HepG2 (cell line): ENCODE data around the gene ETF1. TPM values are rescaled to one million over a fixed set of nuclear protein-coding genes. Genes with fewer than 3 reads are reported as not detected.
A peak's percentile ranks its signal among the peaks of the same experiment; 100 is the strongest.

ENCODE experiments used
- CHCHD3 ChIP-seq: sonication (generic); formaldehyde crosslinking; IDR thresholded peaks from 2 replicates; pipeline ENCODE4 v1.8.0; 2022; ENCODE audit warnings: mild to moderate bottlenecking, missing genetic modification reagents, moderate library complexity
- DNMT1 ChIP-seq: sonication (generic); formaldehyde crosslinking; IDR thresholded peaks from 2 replicates; pipeline ENCODE4 v1.5.1; 2020; ENCODE audit warnings: mild to moderate bottlenecking, missing genetic modification reagents
- GATAD1 ChIP-seq: IDR thresholded peaks from 2 replicates; pipeline ENCODE4 v1.6.1; 2016; ENCODE audit warnings: missing genetic modification reagents, missing compliant biosample characterization
- GATAD2A ChIP-seq: IDR thresholded peaks from 2 replicates; pipeline ENCODE4 v1.6.1; 2016
- KLF11 ChIP-seq: IDR thresholded peaks from 2 replicates; pipeline ENCODE4 v1.6.1; 2016; ENCODE audit warnings: missing compliant biosample characterization
- MTF1 ChIP-seq: sonication (generic); formaldehyde crosslinking; IDR thresholded peaks from 2 replicates; pipeline ENCODE4 v1.5.0; 2020; ENCODE audit warnings: missing genetic modification reagents
- NBN ChIP-seq: fragments of 450-650 bp; conservative IDR thresholded peaks from 2 replicates; pipeline ENCODE4 v1.6.1; 2017
- ONECUT2 ChIP-seq: sonication (generic); formaldehyde crosslinking; IDR thresholded peaks from 2 replicates; pipeline ENCODE4 v1.4.0; 2020; ENCODE audit warnings: missing genetic modification reagents
- SMAD1 ChIP-seq: sonication (generic); formaldehyde crosslinking; IDR thresholded peaks from 2 replicates; pipeline ENCODE4 v1.4.0; 2020; ENCODE audit warnings: missing genetic modification reagents, low read depth, mild to moderate bottlenecking, borderline replicate concordance
- TP53 ChIP-seq: sonication (generic); formaldehyde crosslinking; conservative IDR thresholded peaks from 2 replicates; pipeline ENCODE4 v1.4.0; 2020; ENCODE audit warnings: missing genetic modification reagents
- TRAFD1 ChIP-seq: sonication (generic); formaldehyde crosslinking; IDR thresholded peaks from 2 replicates; pipeline ENCODE4 v1.5.1; 2020; ENCODE audit warnings: missing genetic modification reagents, mild to moderate bottlenecking, borderline replicate concordance
- ZMAT3 ChIP-seq: sonication (generic); formaldehyde crosslinking; conservative IDR thresholded peaks from 2 replicates; pipeline ENCODE4 v1.7.0; 2021; ENCODE audit warnings: missing genetic modification reagents
- ZMYM4 ChIP-seq: sonication (generic); formaldehyde crosslinking; IDR thresholded peaks from 2 replicates; pipeline ENCODE4 v1.8.1; 2023; ENCODE audit warnings: mild to moderate bottlenecking, missing genetic modification reagents
- ZNF17 ChIP-seq: sonication (generic); formaldehyde crosslinking; IDR thresholded peaks from 2 replicates; pipeline ENCODE4 v1.5.0; 2020; ENCODE audit warnings: mild to moderate bottlenecking, missing genetic modification reagents
- ZNF205 ChIP-seq: IDR thresholded peaks from 2 replicates; pipeline ENCODE4 v1.6.1; 2018; ENCODE audit warnings: missing biosample characterization, missing genetic modification reagents
- ZNF235 ChIP-seq: sonication (generic); formaldehyde crosslinking; IDR thresholded peaks from 2 replicates; pipeline ENCODE4 v1.8.1; 2023; ENCODE audit warnings: mild to moderate bottlenecking, missing genetic modification reagents, borderline replicate concordance
- ZNF24 ChIP-seq: fragments of 450-650 bp; IDR thresholded peaks from 2 replicates; pipeline ENCODE4 v1.6.1; 2017; ENCODE audit warnings: antibody characterized with exemption, mild to moderate bottlenecking
- ZNF296 ChIP-seq: sonication (generic); formaldehyde crosslinking; conservative IDR thresholded peaks from 2 replicates; pipeline ENCODE4 v1.5.0; 2020; ENCODE audit warnings: mild to moderate bottlenecking, missing genetic modification reagents
- ZNF382 ChIP-seq: sonication (generic); formaldehyde crosslinking; IDR thresholded peaks from 2 replicates; pipeline ENCODE4 v1.5.0; 2020; ENCODE audit warnings: missing genetic modification reagents, mild to moderate bottlenecking, borderline replicate concordance
- ZNF775 ChIP-seq: sonication (generic); formaldehyde crosslinking; IDR thresholded peaks from 2 replicates; pipeline ENCODE4 v1.4.0; 2020; ENCODE audit warnings: missing genetic modification reagents, mild to moderate bottlenecking, moderate library complexity, borderline replicate concordance
- ZNF782 ChIP-seq: sonication (generic); formaldehyde crosslinking; IDR thresholded peaks from 2 replicates; pipeline ENCODE4 v1.4.0; 2020; ENCODE audit warnings: missing genetic modification reagents, mild to moderate bottlenecking, borderline replicate concordance
- polyA plus RNA-seq, 8 experiments: library from polyadenylated mRNA; depleted of rRNA in 3 of 8; stranded (reverse) in 7 of 8; unstranded in 1 of 8; fragments of >200 nt; fragmentation: Illumina TruSeq in 4 of 8; extraction: Trizol in 4 of 8; gene quantifications; 2 replicates each; pipeline versions ENCODE4 v1.2.1 to v1.2.3, GENCODE V29; 2011 to 2016; ENCODE audit warnings: low read depth in 4 of 8, missing spikeins in 1 of 8, mixed read lengths in 1 of 8; ENCODE audit not compliant: insufficient read depth in 1 of 8
- total RNA-seq, 5 experiments: library from RNA; depleted of rRNA; stranded (reverse); fragments of >200 nt; fragmentation: Illumina TruSeq; extraction: Trizol; gene quantifications; 2 replicates each; pipeline ENCODE4 v1.2.3, GENCODE V29; 2016; ENCODE audit warnings: low read depth in 1 of 5
- TF ChIP-seq, protein P1 (sequence below): sonication (generic); formaldehyde crosslinking; IDR thresholded peaks from 2 replicates; pipeline ENCODE4 v1.4.0; 2020; ENCODE audit warnings: mild to moderate bottlenecking, missing genetic modification reagents
- TF ChIP-seq, protein P2 (sequence below): sonication (generic); formaldehyde crosslinking; conservative IDR thresholded peaks from 2 replicates; pipeline ENCODE4 v1.8.0; 2022; ENCODE audit warnings: missing genetic modification reagents

Gene ETF1
- total and polyA plus RNA-seq, 2 of the 13 experiments (the other 11 are each of a cell fraction or from before 2014, with no cell fraction given), result 52.1 to 184 TPM

- TF ChIP-seq, protein P1, sequence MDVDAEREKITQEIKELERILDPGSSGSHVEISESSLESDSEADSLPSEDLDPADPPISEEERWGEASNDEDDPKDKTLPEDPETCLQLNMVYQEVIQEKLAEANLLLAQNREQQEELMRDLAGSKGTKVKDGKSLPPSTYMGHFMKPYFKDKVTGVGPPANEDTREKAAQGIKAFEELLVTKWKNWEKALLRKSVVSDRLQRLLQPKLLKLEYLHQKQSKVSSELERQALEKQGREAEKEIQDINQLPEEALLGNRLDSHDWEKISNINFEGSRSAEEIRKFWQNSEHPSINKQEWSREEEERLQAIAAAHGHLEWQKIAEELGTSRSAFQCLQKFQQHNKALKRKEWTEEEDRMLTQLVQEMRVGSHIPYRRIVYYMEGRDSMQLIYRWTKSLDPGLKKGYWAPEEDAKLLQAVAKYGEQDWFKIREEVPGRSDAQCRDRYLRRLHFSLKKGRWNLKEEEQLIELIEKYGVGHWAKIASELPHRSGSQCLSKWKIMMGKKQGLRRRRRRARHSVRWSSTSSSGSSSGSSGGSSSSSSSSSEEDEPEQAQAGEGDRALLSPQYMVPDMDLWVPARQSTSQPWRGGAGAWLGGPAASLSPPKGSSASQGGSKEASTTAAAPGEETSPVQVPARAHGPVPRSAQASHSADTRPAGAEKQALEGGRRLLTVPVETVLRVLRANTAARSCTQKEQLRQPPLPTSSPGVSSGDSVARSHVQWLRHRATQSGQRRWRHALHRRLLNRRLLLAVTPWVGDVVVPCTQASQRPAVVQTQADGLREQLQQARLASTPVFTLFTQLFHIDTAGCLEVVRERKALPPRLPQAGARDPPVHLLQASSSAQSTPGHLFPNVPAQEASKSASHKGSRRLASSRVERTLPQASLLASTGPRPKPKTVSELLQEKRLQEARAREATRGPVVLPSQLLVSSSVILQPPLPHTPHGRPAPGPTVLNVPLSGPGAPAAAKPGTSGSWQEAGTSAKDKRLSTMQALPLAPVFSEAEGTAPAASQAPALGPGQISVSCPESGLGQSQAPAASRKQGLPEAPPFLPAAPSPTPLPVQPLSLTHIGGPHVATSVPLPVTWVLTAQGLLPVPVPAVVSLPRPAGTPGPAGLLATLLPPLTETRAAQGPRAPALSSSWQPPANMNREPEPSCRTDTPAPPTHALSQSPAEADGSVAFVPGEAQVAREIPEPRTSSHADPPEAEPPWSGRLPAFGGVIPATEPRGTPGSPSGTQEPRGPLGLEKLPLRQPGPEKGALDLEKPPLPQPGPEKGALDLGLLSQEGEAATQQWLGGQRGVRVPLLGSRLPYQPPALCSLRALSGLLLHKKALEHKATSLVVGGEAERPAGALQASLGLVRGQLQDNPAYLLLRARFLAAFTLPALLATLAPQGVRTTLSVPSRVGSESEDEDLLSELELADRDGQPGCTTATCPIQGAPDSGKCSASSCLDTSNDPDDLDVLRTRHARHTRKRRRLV, result peak; percentile 15; the same call in 1 of the 2 replicates
- TF ChIP-seq GATAD1 (CRISPR knock-in tag) (no peak), GATAD2A (CRISPR knock-in tag) (peak; percentile 9; the same call in 1 of the 2 replicates), MTF1 (CRISPR knock-in tag) (no peak), SMAD1 (peak; percentile 38; the same call in 1 of the 2 replicates), ZNF382 (CRISPR knock-in tag) (no peak), ZNF24 (no peak), ZNF205 (no peak; the same call in 1 of the 2 replicates), ZNF235 (CRISPR knock-in tag) (peak; percentile 53; the same call in 1 of the 2 replicates), ONECUT2 (CRISPR knock-in tag) (peak; percentile 7; the same call in 1 of the 2 replicates), CHCHD3 (CRISPR knock-in tag) (no peak), ZNF782 (CRISPR knock-in tag) (no peak), KLF11 (peak; percentile 44; the same call in 1 of the 2 replicates), DNMT1 (CRISPR knock-in tag) (no peak), TP53 (CRISPR knock-in tag) (no peak), NBN (no peak), ZNF296 (CRISPR knock-in tag) (no peak), ZNF775 (0 out of 2 replicates have a peak, but pooled peaks have one; percentile 36), ZMAT3 (CRISPR knock-in tag) (peak; percentile 61), TRAFD1 (CRISPR knock-in tag) (no peak), ZMYM4 (CRISPR knock-in tag) (peak; percentile 54), ZNF17 (no peak)
- TF ChIP-seq, protein P2, sequence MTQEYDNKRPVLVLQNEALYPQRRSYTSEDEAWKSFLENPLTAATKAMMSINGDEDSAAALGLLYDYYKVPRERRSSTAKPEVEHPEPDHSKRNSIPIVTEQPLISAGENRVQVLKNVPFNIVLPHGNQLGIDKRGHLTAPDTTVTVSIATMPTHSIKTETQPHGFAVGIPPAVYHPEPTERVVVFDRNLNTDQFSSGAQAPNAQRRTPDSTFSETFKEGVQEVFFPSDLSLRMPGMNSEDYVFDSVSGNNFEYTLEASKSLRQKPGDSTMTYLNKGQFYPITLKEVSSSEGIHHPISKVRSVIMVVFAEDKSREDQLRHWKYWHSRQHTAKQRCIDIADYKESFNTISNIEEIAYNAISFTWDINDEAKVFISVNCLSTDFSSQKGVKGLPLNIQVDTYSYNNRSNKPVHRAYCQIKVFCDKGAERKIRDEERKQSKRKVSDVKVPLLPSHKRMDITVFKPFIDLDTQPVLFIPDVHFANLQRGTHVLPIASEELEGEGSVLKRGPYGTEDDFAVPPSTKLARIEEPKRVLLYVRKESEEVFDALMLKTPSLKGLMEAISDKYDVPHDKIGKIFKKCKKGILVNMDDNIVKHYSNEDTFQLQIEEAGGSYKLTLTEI (CRISPR knock-in tag), result no peak
Measured at GRCh38 chr5:138464388-138465260, 78.4 kb downstream of the ETF1 start (continued).
